Fibroblast of villous mesenchyme (primary cell): Measurements from ENCODE around the gene BRD9. TPM values are rescaled to one million over a fixed set of nuclear protein-coding genes. Genes with fewer than 3 reads are reported as not detected.

Experiments used
- DNase-seq: peaks from one replicate; pipeline ENCODE4 v3.0.0-alpha.2; 2010; ENCODE audit warnings: low read depth
- H3K4me3 ChIP-seq: 2 replicates; pipeline ENCODE4 v1.5.1; 2011; ENCODE audit warnings: low read depth, mild to moderate bottlenecking, low read length
- CTCF ChIP-seq: IDR thresholded peaks from 2 replicates; pipeline ENCODE4 v1.5.1; 2012; ENCODE audit warnings: low read depth, mild to moderate bottlenecking, low read length; ENCODE audit not compliant: insufficient read depth
- total RNA-seq: library from RNA; depleted of rRNA; stranded (reverse); fragments of >200 nt; gene quantifications from 2 replicates; pipeline ENCODE4 v1.2.3, GENCODE V29; 2012

Gene BRD9
- total RNA-seq, 1 donor, result 35.0 TPM

- no peak for TF ChIP-seq CTCF
- no peak overlapping the region for H3K4me3 ChIP-seq
- DNase-seq, result no peak
These were observed 30.0 kb downstream of the BRD9 start for GRCh38 chr5:862367-863243.

GRCh38 chr5:861442-862366, 30.9 kb downstream of the BRD9 start:
- no peak overlapping the region for H3K4me3 ChIP-seq
- no peak for TF ChIP-seq CTCF
- DNase-seq, result no peak

- no peak for DNase-seq
- no peak overlapping the region for H3K4me3 ChIP-seq
- no peak for TF ChIP-seq CTCF
These were observed 32.0 kb downstream of the BRD9 start for GRCh38 chr5:860506-861150.

- no peak overlapping the region for H3K4me3 ChIP-seq
- no peak for TF ChIP-seq CTCF
- DNase-seq, result no peak
These were observed 32.8 kb downstream of the BRD9 start for GRCh38 chr5:859798-860296.

GRCh38 chr5:859391-859790, 33.2 kb downstream of the BRD9 start:
- no peak overlapping the region for H3K4me3 ChIP-seq
- TF ChIP-seq CTCF, result no peak
- DNase-seq, result no peak

- no peak overlapping the region for H3K4me3 ChIP-seq
- no peak for TF ChIP-seq CTCF
- DNase-seq, result no peak
These were observed 33.9 kb downstream of the BRD9 start for GRCh38 chr5:858726-859125.
